GM20000 (cell line): ENCODE data around the gene TMEM63B.
A peak's percentile ranks its signal among the peaks of the same experiment; 100 is the strongest.

Source experiments
- DNase-seq: peaks from one replicate; pipeline ENCODE4 v3.0.0; 2012; ENCODE audit warnings: low spot score
- CTCF ChIP-seq: IDR thresholded peaks from 2 replicates; pipeline ENCODE4 v1.5.1; 2012; ENCODE audit warnings: mild to moderate bottlenecking, control low read depth; ENCODE audit errors: extremely low read depth, missing control alignments

Gene TMEM63B

GRCh38 chr6:44127186-44128019, at the start of gene TMEM63B, which contains the start of gene MRPL14:
TMEM63B (plus strand) TSS chr6:44127554; CDS start chr6:44134585, 7,031 bp downstream.
MRPL14 (minus strand) TSS chr6:44127452; CDS start chr6:44116611, 10,841 bp downstream.
- TF ChIP-seq CTCF, result no peak
- DNase-seq, result peak; percentile 100

GRCh38 chr6:44078219-44078826, 49.0 kb upstream of the TMEM63B start:
- TF ChIP-seq CTCF, result no peak
- no peak for DNase-seq

- peak; percentile 78 for TF ChIP-seq CTCF
- peak; percentile 77 for DNase-seq
Observed at GRCh38 chr6:44078827-44079671, 48.3 kb upstream of the TMEM63B start.

- no peak for DNase-seq
- no peak for TF ChIP-seq CTCF
Observed at GRCh38 chr6:44079672-44080071, 47.7 kb upstream of the TMEM63B start.

- DNase-seq, result no peak
- no peak for TF ChIP-seq CTCF
Observed at GRCh38 chr6:44080561-44081521, 46.5 kb upstream of the TMEM63B start.

GRCh38 chr6:44081753-44082152, 45.6 kb upstream of the TMEM63B start:
- no peak for DNase-seq
- TF ChIP-seq CTCF, result no peak
